HUES48 (cell line): Measurements from ENCODE around the gene CYP4F12.
"Not testable (repeated sequence)": the region's sequence is repeated elsewhere in the genome, so short reads cannot be mapped to it uniquely, and the experiment has no call there.

ENCODE experiments used
- H3K27ac ChIP-seq: one replicate; pipeline ENCODE4 v1.7.0; 2013; ENCODE audit warnings: low read depth, low read length, inconsistent platforms
- H3K27me3 ChIP-seq: 2 replicates; pipeline ENCODE4 v1.6.1; 2013; ENCODE audit warnings: mild to moderate bottlenecking, low read length; ENCODE audit not compliant: control insufficient read depth, insufficient read depth
- H3K36me3 ChIP-seq: 2 replicates; pipeline ENCODE4 v1.6.1; 2013; ENCODE audit warnings: low read length; ENCODE audit not compliant: control insufficient read depth, insufficient read depth
- H3K4me1 ChIP-seq: 2 replicates; pipeline ENCODE4 v1.6.1; 2013; ENCODE audit warnings: mild to moderate bottlenecking, low read length; ENCODE audit not compliant: control insufficient read depth, insufficient read depth
- H3K4me3 ChIP-seq: 2 replicates; pipeline ENCODE4 v1.5.1; 2013; ENCODE audit warnings: mild to moderate bottlenecking, low read depth, low read length
- H3K9ac ChIP-seq: 2 replicates; pipeline ENCODE4 v1.6.1; 2013; ENCODE audit warnings: mild to moderate bottlenecking, low read depth, low read length, moderate library complexity
- H3K9me3 ChIP-seq: 2 replicates; pipeline ENCODE4 v1.6.1; 2013; ENCODE audit warnings: low read length; ENCODE audit not compliant: control insufficient read depth, insufficient read depth

Gene CYP4F12

GRCh38 chr19:15639596-15639995 is 33.3 kb upstream of the CYP4F12 start:
- Histone ChIP-seq H3K36me3 (no peaks in the 10 kb centered on the region), H3K4me3 (no peak overlapping the region), H3K4me1 (no peaks in the 10 kb centered on the region), H3K9ac (no peak overlapping the region), H3K27ac (no peak overlapping the region), H3K27me3 (no peaks in the 10 kb centered on the region), H3K9me3 (peaks cover 84% of the 10 kb centered on the region)

- Histone ChIP-seq H3K27ac (no peak within 1 kb of the TSS), H3K4me1 (no peaks in the 10 kb centered on the region), H3K4me3 (no peak within 1 kb of the TSS), H3K27me3 (no peaks in the 10 kb centered on the region), H3K9me3 (peaks cover 84% of the 10 kb centered on the region), H3K36me3 (no peaks in the 10 kb centered on the region), H3K9ac (no peak within 1 kb of the TSS)
These were observed 32.5 kb upstream of the CYP4F12 start, which contains the start of gene CYP4F3 for GRCh38 chr19:15640294-15640903. Gene CYP4F3 (plus strand): TSS chr19:15640897. CDS start chr19:15641416, 519 bp downstream.

- H3K9ac ChIP-seq: no peak overlapping the region
- H3K27me3 ChIP-seq: no peaks in the 10 kb centered on the region
- no peak overlapping the region for H3K4me3 ChIP-seq
- H3K4me1 ChIP-seq: no peaks in the 10 kb centered on the region
- H3K27ac ChIP-seq: no peak overlapping the region
- peaks cover 84% of the 10 kb centered on the region for H3K9me3 ChIP-seq
- H3K36me3 ChIP-seq: no peaks in the 10 kb centered on the region
These were observed 31.8 kb upstream of the CYP4F12 start for GRCh38 chr19:15640904-15641597.

GRCh38 chr19:15641901-15642491 is 30.9 kb upstream of the CYP4F12 start:
- no peaks in the 10 kb centered on the region for H3K4me1 ChIP-seq
- no peaks in the 10 kb centered on the region for H3K27me3 ChIP-seq
- peaks cover 87% of the 10 kb centered on the region for H3K9me3 ChIP-seq
- H3K27ac ChIP-seq: no peak overlapping the region
- H3K36me3 ChIP-seq: no peaks in the 10 kb centered on the region
- no peak overlapping the region for H3K4me3 ChIP-seq
- H3K9ac ChIP-seq: no peak overlapping the region

GRCh38 chr19:15642807-15643206 is 30.1 kb upstream of the CYP4F12 start:
- Histone ChIP-seq H3K9ac (no peak overlapping the region), H3K27me3 (no peaks in the 10 kb centered on the region), H3K4me1 (no peaks in the 10 kb centered on the region), H3K9me3 (peaks cover 90% of the 10 kb centered on the region), H3K36me3 (no peaks in the 10 kb centered on the region), H3K4me3 (no peak overlapping the region), H3K27ac (no peak overlapping the region)

GRCh38 chr19:15643387-15643786 is 29.5 kb upstream of the CYP4F12 start:
- peaks cover 92% of the 10 kb centered on the region for H3K9me3 ChIP-seq
- H3K4me1 ChIP-seq: no peaks in the 10 kb centered on the region

GRCh38 chr19:15644066-15644741 is 28.7 kb upstream of the CYP4F12 start:
- Histone ChIP-seq H3K27ac (no peak overlapping the region), H3K4me3 (no peak overlapping the region), H3K4me1 (no peaks in the 10 kb centered on the region), H3K27me3 (no peaks in the 10 kb centered on the region), H3K9me3 (peaks cover 96% of the 10 kb centered on the region), H3K9ac (no peak overlapping the region), H3K36me3 (no peaks in the 10 kb centered on the region)

More at GRCh38 chr19:15643387-15643786, 29.5 kb upstream of the CYP4F12 start:
- H3K9ac ChIP-seq: no peak overlapping the region
- H3K27me3 ChIP-seq: no peaks in the 10 kb centered on the region
- no peak overlapping the region for H3K27ac ChIP-seq
- H3K4me3 ChIP-seq: no peak overlapping the region
- H3K36me3 ChIP-seq: no peaks in the 10 kb centered on the region

GRCh38 chr19:15644816-15645215 is 28.1 kb upstream of the CYP4F12 start:
- H3K9ac ChIP-seq: no peak overlapping the region
- no peak overlapping the region for H3K27ac ChIP-seq
- H3K9me3 ChIP-seq: peaks cover 93% of the 10 kb centered on the region
- no peaks in the 10 kb centered on the region for H3K4me1 ChIP-seq
- no peak overlapping the region for H3K4me3 ChIP-seq
- H3K36me3 ChIP-seq: no peaks in the 10 kb centered on the region
- H3K27me3 ChIP-seq: no peaks in the 10 kb centered on the region

GRCh38 chr19:15649526-15649925 is 23.4 kb upstream of the CYP4F12 start:
- H3K4me3 ChIP-seq: no peak overlapping the region
- H3K36me3 ChIP-seq: no peaks in the 10 kb centered on the region
- peaks cover 84% of the 10 kb centered on the region for H3K9me3 ChIP-seq
- no peaks in the 10 kb centered on the region for H3K4me1 ChIP-seq
- no peak overlapping the region for H3K9ac ChIP-seq
- no peak overlapping the region for H3K27ac ChIP-seq
- no peaks in the 10 kb centered on the region for H3K27me3 ChIP-seq

GRCh38 chr19:15650123-15650522 is 22.8 kb upstream of the CYP4F12 start:
- H3K4me3 ChIP-seq, H3K4me1 ChIP-seq, H3K9ac ChIP-seq, H3K36me3 ChIP-seq, H3K27ac ChIP-seq, H3K27me3 ChIP-seq: not testable (repeated sequence)
- H3K9me3 ChIP-seq: peaks cover 82% of the 10 kb centered on the region

GRCh38 chr19:15651791-15652190 is 21.1 kb upstream of the CYP4F12 start:
- Histone ChIP-seq H3K36me3 (no peaks in the 10 kb centered on the region), H3K4me3 (no peak overlapping the region), H3K27me3 (no peaks in the 10 kb centered on the region), H3K4me1 (no peaks in the 10 kb centered on the region), H3K9ac (no peak overlapping the region), H3K27ac (no peak overlapping the region), H3K9me3 (peaks cover 81% of the 10 kb centered on the region)
